ENCODE measurements around the gene ZNF516. TPM values are rescaled to one million over a fixed set of nuclear protein-coding genes. Genes with fewer than 3 reads are reported as not detected.

Gene ZNF516
- total and polyA plus RNA-seq, 7 donors = 2.1 to 29.9 (median 24.3) TPM

GRCh38 chr18:76412818-76413565, 82.0 kb downstream of the ZNF516 start:
- no peaks in the 10 kb centered on the region for H3K9me3 ChIP-seq
- H3K4me1 ChIP-seq = peaks cover 0 to 55% (median 22%) of the 10 kb centered on the region in 4 donors
- H3K27ac ChIP-seq = peak overlapping the region in 1 of 4 donors; percentile 16
- TF ChIP-seq CTCF (IDR thresholded peaks at IDR 0.05) (no peak), POLR2AphosphoS5 (IDR thresholded peaks at IDR 0.05) (no peak), POLR2A (IDR thresholded peaks at IDR 0.05) (no peak)
- no peaks in the 10 kb centered on the region for H3K36me3 ChIP-seq
- no peak overlapping the region for H3K4me3 ChIP-seq
- no peaks in the 10 kb centered on the region for H3K27me3 ChIP-seq
- DNase-seq = peak; percentile 57
- 88 to 92% methylated on average over 19 of the region's 19 CpGs for WGBS, 2 donors
- intact Hi-C loops (cut with DNase I) = no loop called here

GRCh38 chr18:76412010-76412817, 82.8 kb downstream of the ZNF516 start:
- Histone ChIP-seq H3K36me3 (no peaks in the 10 kb centered on the region), H3K9me3 (no peaks in the 10 kb centered on the region), H3K27ac (peak overlapping the region in 1 of 4 donors; percentile 16), H3K4me3 (no peak overlapping the region), H3K27me3 (no peaks in the 10 kb centered on the region), H3K4me1 (peaks cover 0 to 60% (median 24%) of the 10 kb centered on the region in 4 donors)
- DNase-seq = peak; percentile 71
- 83 to 88% methylated on average over 21 of the region's 21 CpGs for WGBS, 2 donors
- TF ChIP-seq EP300 (IDR thresholded peaks at IDR 0.05) (no peak), CTCF (IDR thresholded peaks at IDR 0.05) (no peak), POLR2A (IDR thresholded peaks at IDR 0.05) (no peak), POLR2AphosphoS5 (IDR thresholded peaks at IDR 0.05) (no peak)
- intact Hi-C loops (cut with DNase I) = no loop called here

GRCh38 chr18:76410660-76411417, 84.2 kb downstream of the ZNF516 start:
- no peaks in the 10 kb centered on the region for H3K9me3 ChIP-seq
- 84 to 89% methylated on average over 11 of the region's 11 CpGs for WGBS, 2 donors
- H3K36me3 ChIP-seq = no peaks in the 10 kb centered on the region
- no peak for TF ChIP-seq EP300 (IDR thresholded peaks at IDR 0.05)
- no peak for TF ChIP-seq CTCF (IDR thresholded peaks at IDR 0.05)
- no peak overlapping the region for H3K4me3 ChIP-seq
- H3K4me1 ChIP-seq = peaks cover 0 to 60% (median 26%) of the 10 kb centered on the region in 4 donors
- H3K27ac ChIP-seq = no peak overlapping the region
- no peaks in the 10 kb centered on the region for H3K27me3 ChIP-seq
- DNase-seq = no peak
- intact Hi-C loops (cut with DNase I) = no loop called here

- TF ChIP-seq POLR2A (IDR thresholded peaks at IDR 0.05) = no peak
- no peak for TF ChIP-seq POLR2AphosphoS5 (IDR thresholded peaks at IDR 0.05)
- TF ChIP-seq EP300 (IDR thresholded peaks at IDR 0.05) = no peak
- no peak for TF ChIP-seq CTCF (IDR thresholded peaks at IDR 0.05)
- Histone ChIP-seq H3K4me1 (peaks cover 0 to 56% (median 24%) of the 10 kb centered on the region in 4 donors), H3K4me3 (no peak overlapping the region), H3K27me3 (no peaks in the 10 kb centered on the region), H3K36me3 (no peaks in the 10 kb centered on the region), H3K9me3 (no peaks in the 10 kb centered on the region), H3K27ac (no peak overlapping the region)
- no peak for DNase-seq
- WGBS, 2 donors = 92 to 94% methylated on average over 5 of the region's 5 CpGs
- intact Hi-C loops (cut with DNase I) = no loop called here
These were observed 85.0 kb downstream of the ZNF516 start for GRCh38 chr18:76410033-76410432.

All from sigmoid colon (tissue), 7 donors.